ENCODE data around the gene NUAK2. TPM values are rescaled to one million over a fixed set of nuclear protein-coding genes. Genes with fewer than 3 reads are reported as not detected.

The NUAK2 gene
- total and polyA plus RNA-seq, 2 donors (not counting 3 experiments of a cell fraction or from before 2014, with no cell fraction given) = 1.8 to 2.5 TPM

- BruUV-seq (replicated peaks) = no TSS peak
- FAIRE-seq (no peak), DNase-seq (ENCODE audit: low read depth, low spot score) (no peak)
- Histone ChIP-seq H3K36me3 (ENCODE audit: control insufficient read depth in 2 of 2, extremely low read depth in 1 of 2, insufficient read depth in 2 of 2, low read length in 2 of 2) (no peaks in the 10 kb centered on the region), H3K9me1 (replicated peaks; ENCODE audit: control insufficient read depth, extremely low read depth, insufficient read depth, low read length) (no peaks in the 10 kb centered on the region), H3K9ac (replicated peaks; ENCODE audit: extremely low read depth, insufficient read depth, low read length) (no peak overlapping the region), H3K79me2 (ENCODE audit: control insufficient read depth, insufficient read depth, low read length) (no peaks in the 10 kb centered on the region), H3K9me3 (replicated peaks; ENCODE audit: control insufficient read depth, insufficient read depth, low read length) (no peaks in the 10 kb centered on the region), H4K20me1 (replicated peaks; ENCODE audit: control insufficient read depth, extremely low read depth, insufficient read depth, low read length) (no peaks in the 10 kb centered on the region), H3K4me3 (replicated peaks in 1 of 3; ENCODE audit: insufficient read depth in 1 of 3, low read depth in 1 of 3, low read length in 3 of 3) (no peak overlapping the region), H3K4me2 (ENCODE audit: insufficient read depth, low read length) (no peak overlapping the region), H3K4me1 (ENCODE audit: control insufficient read depth, extremely low read depth, insufficient read depth, low read length) (peaks cover 9% of the 10 kb centered on the region), H3K27ac (ENCODE audit: insufficient read depth, low read depth, low read length) (no peak overlapping the region), H2AFZ (ENCODE audit: low read depth, low read length) (no peak overlapping the region), H3K27me3 (ENCODE audit: control insufficient read depth in 2 of 2, insufficient read depth in 2 of 2, low read length in 2 of 2) (no peaks in the 10 kb centered on the region)
- intact Hi-C loops (cut with micrococcal nuclease) (no loop called here), dilution Hi-C loops (cut with MboI; ENCODE audit: extremely low pct_ligation_motif_present, low sequenced_read_pairs) (no loop called here)
- ChIA-PET CTCF (interaction anchor here (0.9 to 17.5 kb wide), 4 partner anchors 9 to 74 kb away, joined by 5 to 1536 read pairs (median 8); partner anchors contain the start of gene NUAK2), POLR2A (no interaction called here)
- TF ChIP-seq FOS (IDR thresholded peaks at IDR 0.05; ENCODE audit: borderline replicate concordance, insufficient read depth, low read length) (no peak), POLR2AphosphoS5 (IDR thresholded peaks at IDR 0.05; ENCODE audit: insufficient read depth, low read depth, low read length) (no peak), JUN (IDR thresholded peaks at IDR 0.05; ENCODE audit: borderline replicate concordance, insufficient read depth, insufficient read length, low read depth) (no peak), POLR2A (IDR thresholded peaks at IDR 0.05; ENCODE audit: low read depth, low read length) (no peak), MAX (IDR thresholded peaks at IDR 0.05; ENCODE audit: insufficient read depth, insufficient read length) (no peak), GATA2 (IDR thresholded peaks at IDR 0.05; ENCODE audit: insufficient read depth, insufficient read length, low read depth, low read length) (no peak), EZH2 (IDR thresholded peaks at IDR 0.05; ENCODE audit: borderline replicate concordance, low read depth, low read length, severe bottlenecking) (no peak), MYC (IDR thresholded peaks at IDR 0.05; ENCODE audit: low read depth, low read length) (no peak)
- TF ChIP-seq, protein P1, sequence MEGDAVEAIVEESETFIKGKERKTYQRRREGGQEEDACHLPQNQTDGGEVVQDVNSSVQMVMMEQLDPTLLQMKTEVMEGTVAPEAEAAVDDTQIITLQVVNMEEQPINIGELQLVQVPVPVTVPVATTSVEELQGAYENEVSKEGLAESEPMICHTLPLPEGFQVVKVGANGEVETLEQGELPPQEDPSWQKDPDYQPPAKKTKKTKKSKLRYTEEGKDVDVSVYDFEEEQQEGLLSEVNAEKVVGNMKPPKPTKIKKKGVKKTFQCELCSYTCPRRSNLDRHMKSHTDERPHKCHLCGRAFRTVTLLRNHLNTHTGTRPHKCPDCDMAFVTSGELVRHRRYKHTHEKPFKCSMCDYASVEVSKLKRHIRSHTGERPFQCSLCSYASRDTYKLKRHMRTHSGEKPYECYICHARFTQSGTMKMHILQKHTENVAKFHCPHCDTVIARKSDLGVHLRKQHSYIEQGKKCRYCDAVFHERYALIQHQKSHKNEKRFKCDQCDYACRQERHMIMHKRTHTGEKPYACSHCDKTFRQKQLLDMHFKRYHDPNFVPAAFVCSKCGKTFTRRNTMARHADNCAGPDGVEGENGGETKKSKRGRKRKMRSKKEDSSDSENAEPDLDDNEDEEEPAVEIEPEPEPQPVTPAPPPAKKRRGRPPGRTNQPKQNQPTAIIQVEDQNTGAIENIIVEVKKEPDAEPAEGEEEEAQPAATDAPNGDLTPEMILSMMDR (IDR thresholded peaks at IDR 0.05; ENCODE audit: extremely low read depth in 1 of 2, insufficient read depth in 1 of 2, low read depth in 1 of 2, low read length in 2 of 2) = no peak
These were observed 41.6 kb downstream of the NUAK2 start for GRCh38 chr1:205279986-205280385.
